HS-5 (cell line): ENCODE data around the gene MINDY4.

Experiments
- DNase-seq: peaks from one replicate; pipeline ENCODE4 v3.0.0-alpha.2; 2012; ENCODE audit warnings: low read depth

The MINDY4 gene

DNA sequence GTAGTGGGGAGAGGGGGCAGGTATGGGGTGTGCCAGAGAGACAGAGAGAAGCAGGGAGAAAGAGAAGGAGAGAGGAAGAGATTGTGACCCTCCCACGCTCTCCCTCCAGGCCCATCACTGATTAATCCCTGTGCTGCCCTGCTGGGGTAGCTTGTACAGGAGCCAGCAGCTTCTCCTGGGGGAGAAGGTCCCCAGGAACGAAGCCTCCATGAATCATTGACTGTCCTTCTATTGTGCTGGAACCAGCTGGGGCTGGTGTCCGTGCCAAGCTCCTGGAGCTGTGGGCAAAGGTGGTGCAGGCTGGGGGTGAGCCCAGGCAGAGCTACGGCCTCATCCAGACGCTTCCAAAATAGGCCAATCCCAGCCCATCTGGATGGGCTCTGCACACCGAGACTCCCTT, 161.3 kb downstream of the MINDY4 start:
- no peak for DNase-seq

DNA sequence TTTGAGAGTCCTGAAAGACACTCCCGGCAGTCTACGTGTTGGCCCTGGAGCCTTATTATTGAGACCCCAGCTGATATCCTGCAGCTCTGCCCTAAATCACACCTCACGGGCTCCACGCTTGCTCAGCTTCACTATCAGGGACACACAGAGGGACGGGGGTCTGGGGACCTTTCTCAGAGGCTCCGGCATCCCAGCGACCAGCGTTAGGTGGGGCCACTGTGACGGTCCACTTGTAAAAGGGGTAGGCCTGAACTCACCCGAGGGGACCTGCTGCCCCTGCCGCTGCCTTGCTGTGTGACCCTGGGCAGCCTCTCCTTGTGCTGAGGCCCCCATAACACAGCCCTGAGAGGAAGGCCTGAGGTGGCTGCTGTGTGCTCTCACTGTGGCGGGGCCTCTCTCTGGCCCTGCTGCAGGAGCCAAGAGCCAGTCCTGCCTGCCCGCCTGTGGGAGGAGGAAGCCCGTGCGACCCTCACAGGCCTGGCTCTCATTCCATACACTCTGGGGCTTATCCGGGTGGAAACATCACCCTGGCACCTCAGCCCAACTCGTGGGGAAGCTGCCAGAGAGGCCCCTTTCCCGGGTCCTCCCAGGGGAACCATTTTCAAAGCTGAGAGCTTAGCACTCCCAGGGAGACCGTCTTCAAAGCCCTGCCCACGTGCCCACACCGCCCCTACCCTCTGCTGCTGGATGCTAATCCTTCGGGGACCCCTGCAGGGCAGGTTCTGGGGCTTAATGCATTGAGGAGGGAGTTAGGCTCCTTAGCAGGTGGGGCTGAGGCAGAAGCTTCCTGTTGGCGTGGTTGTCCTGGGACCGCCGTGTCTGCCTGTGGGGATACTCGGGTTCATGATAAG, 162.1 kb downstream of the MINDY4 start:
- DNase-seq: no peak

DNA sequence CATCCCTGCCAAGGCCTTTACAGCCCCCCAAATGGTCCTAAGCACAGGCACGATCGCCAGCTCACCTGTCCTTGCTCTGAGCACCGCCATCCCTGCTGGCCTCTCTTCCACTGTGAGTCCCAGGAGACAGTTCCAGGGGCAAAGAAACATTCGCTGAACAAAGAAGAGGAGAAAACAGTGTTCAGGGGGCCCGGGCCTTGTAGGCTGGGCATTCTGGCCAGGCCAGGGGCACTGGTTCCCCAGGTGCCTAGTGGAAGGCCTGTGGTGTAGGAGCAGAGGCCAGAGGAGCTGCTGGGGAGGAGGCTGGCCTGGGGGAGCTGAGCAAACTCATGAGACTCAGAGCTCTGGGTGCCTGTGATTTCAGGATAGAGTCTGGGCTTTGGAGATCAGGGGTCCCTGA, 163.0 kb downstream of the MINDY4 start:
- no peak for DNase-seq

DNA sequence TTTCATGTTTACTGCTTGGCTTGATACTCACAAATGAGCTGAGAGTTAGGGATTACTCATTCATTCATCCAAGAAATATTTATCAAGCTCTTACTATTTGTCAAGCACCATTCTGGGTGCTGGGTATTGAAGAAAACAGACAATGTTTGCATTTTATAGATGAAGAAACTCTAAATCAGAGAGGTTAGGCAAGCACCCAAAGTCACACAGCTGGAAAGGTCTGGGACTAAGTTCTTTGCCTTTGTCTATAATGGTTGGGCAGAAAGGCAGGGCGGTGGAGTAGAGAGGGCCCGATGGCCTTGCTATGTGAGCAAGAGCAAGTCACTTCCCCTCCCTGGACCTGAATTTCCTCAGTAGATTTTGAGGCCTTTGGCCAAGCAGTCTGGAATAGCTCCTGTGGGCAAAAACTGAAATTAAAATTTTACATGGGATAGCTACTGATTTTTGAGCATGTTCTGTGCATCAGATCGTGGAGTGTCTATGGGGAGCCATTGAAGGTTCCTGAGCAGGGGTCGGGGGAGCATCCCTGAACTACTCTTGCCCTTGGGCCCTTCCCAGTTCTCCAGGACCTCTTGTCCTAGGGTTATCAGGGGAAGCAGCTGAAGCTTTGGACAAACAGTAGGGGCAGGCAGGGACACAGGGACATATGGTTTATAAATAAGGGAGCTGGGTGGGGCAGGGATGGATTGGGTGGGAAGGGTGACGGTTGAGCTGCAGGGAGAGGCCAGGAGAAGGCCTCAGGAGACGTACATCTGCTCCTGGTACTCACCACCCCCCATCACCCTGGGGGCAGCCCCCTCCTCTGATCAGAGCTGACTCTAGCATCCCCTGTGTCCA, 163.7 kb downstream of the MINDY4 start:
- DNase-seq: no peak

DNA sequence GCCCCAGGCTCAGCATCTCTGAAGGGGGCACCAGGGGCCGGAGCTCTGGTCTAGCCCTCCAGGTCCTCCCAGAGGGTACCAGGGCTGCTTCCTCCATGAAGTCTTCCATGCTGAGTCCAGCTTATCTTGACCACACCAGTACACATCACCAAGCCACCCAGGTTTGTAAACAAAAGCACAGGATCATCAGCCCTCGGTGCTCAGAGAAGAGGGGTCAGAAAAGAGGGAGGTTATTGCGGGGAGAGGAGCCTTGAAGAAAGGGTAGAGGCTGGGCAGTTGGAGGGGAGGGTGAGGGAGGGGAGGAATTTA, 164.3 kb downstream of the MINDY4 start:
- DNase-seq: no peak

DNA sequence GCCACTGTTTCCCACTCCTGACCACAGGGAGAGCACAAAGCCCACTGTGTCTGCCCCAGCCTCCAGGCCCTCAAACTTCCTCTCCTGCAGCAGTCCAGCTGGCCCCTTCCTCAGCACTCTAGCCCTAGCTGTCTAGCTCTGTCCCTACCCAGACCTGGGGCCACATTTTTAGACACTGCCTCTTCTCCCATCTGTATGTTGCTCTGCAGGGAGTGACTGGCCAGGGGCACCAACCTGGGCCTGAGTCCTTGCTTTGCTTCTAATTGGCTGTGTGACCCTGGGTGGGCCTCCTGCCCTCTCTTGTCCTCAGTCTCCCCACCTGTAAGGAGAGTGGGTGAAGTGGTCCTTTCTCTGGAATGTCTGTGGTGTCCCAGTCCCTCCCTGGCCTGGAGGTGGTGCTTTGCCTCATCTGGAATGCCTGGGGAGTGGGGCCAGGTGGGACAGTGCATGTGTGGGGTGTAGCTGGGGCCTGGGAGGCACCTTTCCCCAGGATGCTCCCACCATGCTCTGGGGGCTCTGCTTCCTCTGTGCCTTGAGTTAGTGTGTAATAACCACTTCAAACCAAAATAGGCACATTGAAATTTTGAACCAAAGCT, 165.5 kb downstream of the MINDY4 start:
- DNase-seq: no peak

DNA sequence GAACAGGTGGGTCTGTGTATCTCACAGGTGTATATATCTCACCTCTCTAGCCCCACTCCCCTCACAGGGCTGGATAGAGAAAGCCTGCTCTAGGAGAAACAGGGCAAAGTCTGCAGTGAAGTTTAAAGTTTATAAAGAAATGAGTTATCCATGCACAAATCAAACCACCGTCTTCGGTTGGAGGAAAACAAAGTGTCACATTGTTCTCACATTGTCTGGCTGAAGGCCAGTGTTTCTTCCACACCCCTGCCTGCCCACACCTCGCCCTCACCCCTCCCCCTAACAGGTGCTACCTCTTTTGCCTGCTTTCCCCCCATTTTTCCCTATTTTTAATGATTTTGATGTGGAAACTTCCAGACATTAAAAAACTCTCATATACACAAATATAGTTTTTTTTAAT, 166.2 kb downstream of the MINDY4 start:
- DNase-seq: no peak

DNA sequence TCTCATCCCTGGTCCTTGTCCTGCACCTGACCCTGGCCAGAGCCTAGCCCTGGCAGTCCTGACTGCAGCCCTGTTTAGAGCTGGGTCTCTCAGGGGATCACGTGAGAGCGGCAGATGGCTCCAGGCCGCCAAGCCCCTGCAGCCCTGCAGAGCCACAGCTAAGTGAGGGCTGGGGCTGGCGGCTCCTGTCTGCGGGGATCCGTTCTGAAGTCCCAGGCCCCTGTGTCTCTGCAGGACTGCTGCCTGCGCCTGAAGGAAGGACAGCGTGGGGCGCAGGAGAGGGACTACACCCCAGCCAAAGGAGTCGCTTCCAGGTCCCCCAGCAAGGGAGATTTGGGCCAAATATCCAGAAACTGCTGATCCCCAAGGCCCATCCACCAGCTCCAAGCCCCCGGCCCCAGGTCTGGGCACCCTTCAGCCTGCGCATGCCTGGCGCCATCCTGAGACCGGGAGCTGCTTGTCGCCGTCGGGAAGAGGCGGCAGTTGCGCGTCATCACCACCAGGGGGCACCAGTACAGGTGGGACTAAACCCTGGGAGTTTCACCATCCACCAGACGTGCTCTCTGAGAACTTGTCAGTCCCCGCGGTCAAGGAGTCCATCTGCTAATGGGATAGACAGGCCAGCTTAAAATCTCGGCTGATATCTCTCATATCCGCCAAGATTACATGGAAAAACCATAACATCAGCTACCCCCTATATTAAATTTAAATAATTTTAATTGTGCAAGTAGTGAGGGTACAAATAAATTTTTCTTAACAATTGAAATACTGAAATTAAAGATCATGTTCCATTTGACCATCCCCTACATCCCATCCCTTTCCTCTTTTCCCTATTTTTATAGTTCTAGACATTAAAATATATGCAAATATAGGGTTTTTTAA, 167.5 kb downstream of the MINDY4 start:
- peak; percentile 31 for DNase-seq

DNA sequence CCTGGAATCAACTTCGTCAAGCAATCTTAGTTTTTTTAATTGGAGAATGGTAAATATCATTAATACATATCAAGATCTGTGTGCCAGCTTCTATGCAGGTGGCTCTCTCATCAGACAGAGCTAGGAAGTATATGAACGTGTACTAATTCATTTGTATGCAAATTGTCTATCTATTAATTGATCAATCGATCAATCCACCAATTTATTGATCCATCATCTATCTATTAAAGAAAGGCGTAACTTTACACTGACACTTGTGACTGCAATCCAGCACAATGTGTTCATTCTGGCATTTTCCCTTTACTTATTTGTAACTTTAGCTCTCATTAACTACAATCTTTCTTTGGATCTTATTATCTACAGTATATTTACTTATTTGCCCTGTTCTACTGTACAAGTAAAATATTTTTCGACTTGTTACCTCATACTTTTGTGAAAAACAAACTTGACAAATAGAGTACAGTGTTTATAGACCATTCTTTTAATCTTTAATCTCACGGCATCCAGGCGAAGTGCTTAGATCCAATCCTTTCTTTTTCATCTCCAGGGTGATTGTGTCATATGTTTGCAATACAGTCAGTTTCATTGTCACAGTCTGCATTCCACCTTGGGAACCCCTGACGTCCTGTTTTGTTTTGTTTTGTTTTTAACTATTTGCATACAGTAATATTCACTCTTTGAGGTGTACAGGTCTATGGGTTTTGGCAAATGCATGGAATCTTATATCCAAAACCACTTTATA, 170.5 kb downstream of the MINDY4 start:
- DNase-seq: no peak
